ENCODE measurements around the gene TRPV3. TPM values are rescaled to one million over a fixed set of nuclear protein-coding genes. Genes with fewer than 3 reads are reported as not detected.
"Not testable (repeated sequence)": the region's sequence is repeated elsewhere in the genome, so short reads cannot be mapped to it uniquely, and the experiment has no call there.

TRPV3 gene
- total RNA-seq, 1 donor from 2014 or later, result 1.9 TPM

DNA sequence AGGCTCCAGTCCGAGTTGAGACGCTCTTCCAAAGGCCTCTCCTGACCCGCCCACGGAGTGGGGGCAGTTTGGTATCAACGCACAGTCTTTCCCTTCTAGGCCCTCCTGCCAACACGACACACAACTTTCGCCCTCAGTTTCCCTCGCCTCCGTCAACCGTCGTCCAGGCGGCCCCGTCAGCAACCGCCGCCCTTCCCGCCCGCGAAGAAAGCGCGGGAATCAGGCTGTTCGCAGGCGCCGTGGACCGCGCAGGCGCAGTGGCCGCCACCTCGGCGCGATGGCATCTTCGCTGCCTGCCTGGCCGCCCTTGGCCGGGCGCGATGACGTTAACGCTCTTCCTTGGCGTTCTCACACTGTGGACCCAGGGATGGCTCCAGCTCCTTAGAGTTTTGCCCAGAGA lies 86.0 kb downstream of the TRPV3 start, which contains the start of gene SPATA22:
SPATA22 (minus strand) TSS at position 221 of the 400 bp plus-strand sequence. CDS start 2,494 bp downstream, outside the sequence.
- Mint-ChIP-seq H3K36me3 (no peaks in the 10 kb centered on the region), H3K27ac (no peak within 1 kb of the TSS), H3K9me3 (peaks cover 3% of the 10 kb centered on the region), H3K27me3 (ENCODE audit: insufficient read depth, low read depth) (no peaks in the 10 kb centered on the region), H3K4me3 (no peak within 1 kb of the TSS), H3K4me1 (peaks cover 32% of the 10 kb centered on the region)
- H3K4me2 ChIP-seq, result no peak within 1 kb of the TSS
- H3K9ac ChIP-seq, result no peak within 1 kb of the TSS
- no peaks in the 10 kb centered on the region for H3K79me2 ChIP-seq (ENCODE audit: low read depth)
- H3K4me1 ChIP-seq, result peaks cover 4% of the 10 kb centered on the region
- H3F3A ChIP-seq (ENCODE audit: low read depth), result no peaks in the 10 kb centered on the region
- no peaks in the 10 kb centered on the region for H3K27me3 ChIP-seq
- TF ChIP-seq EZH2 (IDR thresholded peaks at IDR 0.05), result no peak
- TF ChIP-seq EZH2phosphoT487 (IDR thresholded peaks at IDR 0.05), result no peak
- no peak for TF ChIP-seq CTCF (IDR thresholded peaks at IDR 0.05)
- H3K4me3 ChIP-seq, result no peak within 1 kb of the TSS
- H4K20me1 ChIP-seq (ENCODE audit: low read depth), result no peaks in the 10 kb centered on the region
- no peaks in the 10 kb centered on the region for H3K36me3 ChIP-seq
- no peak for DNase-seq (ENCODE audit: low spot score)
- no peak within 1 kb of the TSS for H3K27ac ChIP-seq
- H2AFZ ChIP-seq (replicated peaks), result no peak within 1 kb of the TSS
- no peaks in the 10 kb centered on the region for H3K9me3 ChIP-seq (ENCODE audit: low read depth)

DNA sequence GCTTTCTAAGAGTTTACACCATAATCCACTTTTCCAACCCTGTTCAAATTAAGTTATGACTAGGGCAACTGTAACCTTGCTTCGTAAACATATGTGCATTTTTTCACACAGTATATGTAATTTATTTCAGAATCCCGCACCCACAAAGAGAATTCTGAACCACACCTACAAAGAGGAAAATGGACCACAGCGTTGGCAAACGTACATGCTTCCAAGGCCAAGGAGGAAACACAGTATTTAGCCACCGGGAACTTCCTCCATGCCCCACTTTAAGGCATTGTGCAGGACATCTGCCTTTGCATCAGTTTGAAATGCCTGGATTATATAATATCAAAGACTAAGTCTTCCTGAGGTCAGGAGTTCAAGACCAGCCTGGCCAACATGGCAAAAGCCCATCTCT lies 88.1 kb downstream of the TRPV3 start:
- Mint-ChIP-seq H3K27me3 (ENCODE audit: insufficient read depth, low read depth) (peaks cover 2% of the 10 kb centered on the region), H3K9me3 (peaks cover 4% of the 10 kb centered on the region), H3K27ac (no peak overlapping the region), H3K4me3 (no peak overlapping the region), H3K4me1 (peaks cover 21% of the 10 kb centered on the region), H3K36me3 (no peaks in the 10 kb centered on the region)
- TF ChIP-seq EZH2phosphoT487 (IDR thresholded peaks at IDR 0.05) (no peak), CTCF (IDR thresholded peaks at IDR 0.05) (no peak), EZH2 (IDR thresholded peaks at IDR 0.05) (no peak)
- Histone ChIP-seq H3K4me1 (peaks cover 4% of the 10 kb centered on the region), H3K36me3 (no peaks in the 10 kb centered on the region), H3K4me3 (no peak overlapping the region), H3K9ac (no peak overlapping the region), H3K27ac (no peak overlapping the region), H4K20me1 (ENCODE audit: low read depth) (no peaks in the 10 kb centered on the region), H3K27me3 (no peaks in the 10 kb centered on the region), H2AFZ (replicated peaks) (no peak overlapping the region), H3K79me2 (ENCODE audit: low read depth) (no peaks in the 10 kb centered on the region), H3K4me2 (no peak overlapping the region), H3F3A (ENCODE audit: low read depth) (no peaks in the 10 kb centered on the region), H3K9me3 (ENCODE audit: low read depth) (no peaks in the 10 kb centered on the region)
- DNase-seq (ENCODE audit: low spot score), result no peak

DNA sequence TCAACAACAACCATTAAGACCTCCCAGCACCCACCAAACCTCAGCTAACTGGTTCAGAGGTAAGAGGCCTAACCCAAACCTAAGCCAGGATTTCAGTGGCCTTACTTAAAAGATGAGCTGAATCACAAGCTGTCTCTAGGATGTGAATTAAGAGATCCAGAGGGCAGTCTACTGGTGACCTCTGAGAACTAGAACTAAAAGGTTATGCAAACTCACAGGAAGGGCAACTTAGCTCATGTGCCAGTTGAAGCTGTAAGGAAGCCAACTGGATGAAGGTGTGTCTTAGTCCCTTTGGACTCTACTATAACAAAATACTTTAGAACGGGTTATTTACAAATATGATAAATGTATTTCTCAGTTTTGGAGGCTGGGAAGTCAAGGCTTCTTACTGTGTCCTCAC lies 91.3 kb downstream of the TRPV3 start:
- not testable (repeated sequence) for H3K36me3 Mint-ChIP-seq; H3K4me2 ChIP-seq; H3K4me3 Mint-ChIP-seq; H2AFZ ChIP-seq (replicated peaks); H3K9me3 ChIP-seq (ENCODE audit: low read depth); H3K4me1 ChIP-seq; H3K27me3 Mint-ChIP-seq (ENCODE audit: insufficient read depth, low read depth); H3K9me3 Mint-ChIP-seq; H3K27me3 ChIP-seq; H4K20me1 ChIP-seq (ENCODE audit: low read depth); H3K4me3 ChIP-seq; H3K9ac ChIP-seq; H3K27ac ChIP-seq; H3F3A ChIP-seq (ENCODE audit: low read depth); H3K27ac Mint-ChIP-seq; H3K79me2 ChIP-seq (ENCODE audit: low read depth); H3K36me3 ChIP-seq
- peaks cover 14% of the 10 kb centered on the region for H3K4me1 Mint-ChIP-seq
- peak; percentile 1 for DNase-seq (ENCODE audit: low spot score)

Other genes with a start within 250 kb of the TRPV3 start
- gene OR3A2, start 171.5 kb downstream of the TRPV3 start, total RNA-seq (ENCODE audit: low replicate concordance), result 0.15 TPM in 1 of 2 replicates, not detected in the other
- not detected in 2 replicates for gene OR1E1, start 159.4 kb downstream of the TRPV3 start, total RNA-seq (ENCODE audit: low replicate concordance)
- not detected in 2 replicates for gene OR3A3, start 146.4 kb downstream of the TRPV3 start, total RNA-seq (ENCODE audit: low replicate concordance)
- not detected in 2 replicates for gene OR1E2, start 124.0 kb downstream of the TRPV3 start, total RNA-seq (ENCODE audit: low replicate concordance)
- not detected in 2 replicates for gene SPATA22, start 86.0 kb downstream of the TRPV3 start, total RNA-seq (ENCODE audit: low replicate concordance)
- gene ASPA, start 81.8 kb downstream of the TRPV3 start, total RNA-seq (ENCODE audit: low replicate concordance), result not detected in 2 replicates
- gene TRPV1, start 51.6 kb upstream of the TRPV3 start, total RNA-seq (ENCODE audit: low replicate concordance), result 4.0 and 4.2 TPM in 2 replicates
- 23.4 and 33.4 TPM in 2 replicates for gene SHPK, start 78.4 kb upstream of the TRPV3 start, total RNA-seq (ENCODE audit: low replicate concordance)
- 9.4 and 9.9 TPM in 2 replicates for gene CTNS, start 78.9 kb upstream of the TRPV3 start, total RNA-seq (ENCODE audit: low replicate concordance)
- 27.3 and 56.7 TPM in 2 replicates for gene TAX1BP3, start 110.8 kb upstream of the TRPV3 start, total RNA-seq (ENCODE audit: low replicate concordance)
- 20.0 and 53.1 TPM in 2 replicates for gene EMC6, start 111.0 kb upstream of the TRPV3 start, total RNA-seq (ENCODE audit: low replicate concordance)
- 0.68 TPM in 1 of 2 replicates, not detected in the other for gene P2RX5, start 138.3 kb upstream of the TRPV3 start, total RNA-seq (ENCODE audit: low replicate concordance)
- gene HASPIN, start 166.1 kb upstream of the TRPV3 start, total RNA-seq (ENCODE audit: low replicate concordance), result 14.8 and 21.2 TPM in 2 replicates
- 33.7 and 47.5 TPM in 2 replicates for gene ITGAE, start 243.4 kb upstream of the TRPV3 start, total RNA-seq (ENCODE audit: low replicate concordance)

Data from neural progenitor cell (in vitro differentiated cells).